Urinary bladder (tissue), 4 donors: Measurements from ENCODE around the gene ABCF1. TPM values are rescaled to one million over a fixed set of nuclear protein-coding genes. Genes with fewer than 3 reads are reported as not detected.
A peak's percentile ranks its signal among the peaks of the same experiment; 100 is the strongest.
"Not testable (repeated sequence)": the region's sequence is repeated elsewhere in the genome, so short reads cannot be mapped to it uniquely, and the experiment has no call there.

ENCODE experiments used
- DNase-seq: peaks from one replicate; pipeline ENCODE4 v3.0.0-alpha.2; 2015; ENCODE audit errors: extremely low spot score
- H3K27ac ChIP-seq: one replicate; pipeline ENCODE4 v1.5.1; 2013; ENCODE audit warnings: low read depth, mild to moderate bottlenecking, moderate library complexity
- H3K36me3 ChIP-seq: one replicate; pipeline ENCODE4 v1.6.1; 2013; ENCODE audit warnings: mild to moderate bottlenecking, moderate library complexity; ENCODE audit not compliant: insufficient read depth
- H3K4me1 ChIP-seq: one replicate; pipeline ENCODE4 v1.6.1; 2013; ENCODE audit warnings: mild to moderate bottlenecking, moderate library complexity; ENCODE audit not compliant: insufficient read depth
- H3K4me3 ChIP-seq: one replicate; pipeline ENCODE4 v1.5.1; 2013; ENCODE audit warnings: low read depth, low read length
- WGBS: extraction: QIAGEN DNeasy Blood & Tissue Kit; methylation state at CpG from one replicate; pipeline ENCODE4 v1.1.7; 2013; 5-methylcytosine and 5-hydroxymethylcytosine counted together
- polyA plus RNA-seq: library from polyadenylated mRNA; stranded (reverse); fragments of 200-250 nt; gene quantifications from one replicate; pipeline ENCODE4 v1.2.3, GENCODE V29; 2013
- total RNA-seq: library from RNA; depleted of rRNA; stranded (reverse); fragments of >200 nt; gene quantifications from one replicate; pipeline ENCODE4 v1.2.3, GENCODE V29; 2014
- donor health status: healthy with polysubstance abuse.
- donor health status: healthy.

The ABCF1 gene
- total and polyA plus RNA-seq, 2 donors: 16.0 to 42.8 TPM

GRCh38 chr6:30570740-30571074 lies 535 bp upstream of the ABCF1 start:
- DNase-seq: no peak
- Histone ChIP-seq H3K36me3 (no peaks in the 10 kb centered on the region), H3K27ac (peak overlapping the region; percentile 95), H3K4me3 (peak overlapping the region; percentile 54), H3K4me1 (peaks cover 2% of the 10 kb centered on the region)
- WGBS: 1% methylated on average over 18 of the region's 18 CpGs

DNA sequence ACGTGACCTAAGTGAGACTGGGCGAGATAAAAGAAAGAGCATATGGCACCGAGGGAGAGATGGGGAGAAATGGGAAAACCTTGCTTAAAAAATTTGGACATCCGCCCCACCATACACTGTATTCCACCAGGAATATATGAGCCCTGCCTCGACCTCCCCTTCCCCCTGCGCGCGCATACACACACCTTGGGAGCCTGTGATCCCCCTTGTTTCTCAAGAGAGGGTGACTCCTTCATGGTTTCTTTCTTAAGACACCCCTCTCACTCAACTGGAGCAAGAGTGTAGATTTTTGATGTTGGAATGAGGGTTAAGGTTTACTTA lies 480 bp downstream of the ABCF1 start:
- WGBS: under 1% methylated on average over 8 of the region's 8 CpGs
- no peak overlapping the region for H3K27ac ChIP-seq
- no peak for DNase-seq
- H3K4me3 ChIP-seq: peak overlapping the region; percentile 54
- peaks cover 2% of the 10 kb centered on the region for H3K4me1 ChIP-seq
- no peaks in the 10 kb centered on the region for H3K36me3 ChIP-seq

- no peak for DNase-seq
- Histone ChIP-seq H3K4me3 (peak overlapping the region; percentile 54), H3K4me1 (peaks cover 2% of the 10 kb centered on the region), H3K36me3 (no peaks in the 10 kb centered on the region), H3K27ac (no peak overlapping the region)
These were observed 906 bp downstream of the ABCF1 start for GRCh38 chr6:30572148-30572547.

DNA sequence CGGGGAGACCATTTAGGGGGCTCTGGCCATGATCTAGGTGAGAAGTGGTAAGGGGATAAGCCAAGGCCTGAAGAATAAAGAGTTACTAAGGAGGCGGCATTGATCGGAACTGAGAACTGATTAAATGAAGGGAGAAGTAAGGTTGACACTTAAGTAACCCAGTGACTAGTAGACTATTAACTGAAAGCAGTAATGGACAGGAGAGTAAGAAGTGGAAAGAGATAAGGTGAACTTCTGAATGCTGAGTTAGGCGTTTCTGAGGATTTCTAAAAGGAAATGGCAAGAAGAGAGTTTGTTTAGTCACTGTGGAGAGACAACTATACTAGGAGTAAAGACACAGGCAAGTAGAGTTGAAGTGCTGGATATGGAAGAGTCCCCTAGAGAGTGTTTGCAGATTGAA lies 1.9 kb downstream of the ABCF1 start:
- Histone ChIP-seq H3K36me3 (no peaks in the 10 kb centered on the region), H3K4me1 (peaks cover 2% of the 10 kb centered on the region), H3K27ac (no peak overlapping the region), H3K4me3 (no peak overlapping the region)
- 66% methylated on average over 4 of the region's 4 CpGs for WGBS
- no peak for DNase-seq

DNA sequence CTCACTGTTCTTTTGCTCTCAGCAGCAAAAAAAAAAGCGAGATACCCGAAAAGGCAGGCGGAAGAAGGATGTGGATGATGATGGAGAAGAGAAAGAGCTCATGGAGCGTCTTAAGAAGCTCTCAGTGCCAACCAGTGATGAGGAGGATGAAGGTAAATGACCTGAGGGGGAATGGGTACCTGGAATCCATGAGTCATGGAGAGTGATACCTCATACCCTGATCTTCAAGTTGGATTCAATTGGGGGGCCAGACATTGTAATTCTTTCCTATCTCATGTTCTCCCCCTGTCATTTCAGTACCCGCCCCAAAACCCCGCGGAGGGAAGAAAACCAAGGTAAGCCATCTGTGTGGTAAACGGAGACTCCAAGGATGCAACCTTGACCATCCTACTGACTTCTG lies 6.8 kb downstream of the ABCF1 start:
- no peak overlapping the region for H3K27ac ChIP-seq
- H3K4me3 ChIP-seq: no peak overlapping the region
- peaks cover 5% of the 10 kb centered on the region for H3K36me3 ChIP-seq
- no peaks in the 10 kb centered on the region for H3K4me1 ChIP-seq
- no peak for DNase-seq
- 97% methylated on average over 8 of the region's 8 CpGs for WGBS

GRCh38 chr6:30583921-30584320 lies 12.7 kb downstream of the ABCF1 start:
- Histone ChIP-seq H3K36me3 (peaks cover 24% of the 10 kb centered on the region), H3K27ac (no peak overlapping the region), H3K4me3 (no peak overlapping the region), H3K4me1 (no peaks in the 10 kb centered on the region)
- DNase-seq: no peak
- 93% methylated on average over 5 of the region's 5 CpGs for WGBS

- Histone ChIP-seq H3K4me1 (no peaks in the 10 kb centered on the region), H3K27ac (peak overlapping the region; percentile 40), H3K4me3 (no peak overlapping the region), H3K36me3 (peaks cover 3% of the 10 kb centered on the region)
- DNase-seq: no peak
- WGBS: 90% methylated on average over 15 of the region's 15 CpGs
These were observed 18.6 kb downstream of the ABCF1 start for GRCh38 chr6:30589754-30590358.

DNA sequence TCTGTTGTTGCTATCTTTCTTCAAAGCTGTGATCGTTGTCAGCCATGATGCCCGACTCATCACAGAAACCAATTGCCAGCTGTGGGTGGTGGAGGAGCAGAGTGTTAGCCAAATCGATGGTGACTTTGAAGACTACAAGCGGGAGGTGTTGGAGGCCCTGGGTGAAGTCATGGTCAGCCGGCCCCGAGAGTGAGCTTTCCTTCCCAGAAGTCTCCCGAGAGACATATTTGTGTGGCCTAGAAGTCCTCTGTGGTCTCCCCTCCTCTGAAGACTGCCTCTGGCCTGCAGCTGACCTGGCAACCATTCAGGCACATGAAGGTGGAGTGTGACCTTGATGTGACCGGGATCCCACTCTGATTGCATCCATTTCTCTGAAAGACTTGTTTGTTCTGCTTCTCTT lies 19.3 kb downstream of the ABCF1 start:
- 81% methylated on average over 8 of the region's 8 CpGs for WGBS

GRCh38 chr6:30591008-30591407 lies 19.8 kb downstream of the ABCF1 start:
- 63% methylated on average over 1 of the region's 1 CpG for WGBS
- H3K36me3 ChIP-seq: no peaks in the 10 kb centered on the region
- peak; percentile 84 for DNase-seq
- no peak overlapping the region for H3K4me3 ChIP-seq
- H3K4me1 ChIP-seq: no peaks in the 10 kb centered on the region
- peak overlapping the region; percentile 24 for H3K27ac ChIP-seq

More for the DNA sequence above, 19.3 kb downstream of the ABCF1 start:
- Histone ChIP-seq H3K4me1 (no peaks in the 10 kb centered on the region), H3K36me3 (no peaks in the 10 kb centered on the region), H3K27ac (peak overlapping the region; percentile 40), H3K4me3 (no peak overlapping the region)
- DNase-seq: no peak

- DNase-seq: no peak
- WGBS: 97% methylated on average over 1 of the region's 1 CpG
- Histone ChIP-seq H3K27ac (no peak overlapping the region), H3K4me3 (no peak overlapping the region), H3K36me3 (no peaks in the 10 kb centered on the region), H3K4me1 (no peaks in the 10 kb centered on the region)
These were observed 21.0 kb downstream of the ABCF1 start for GRCh38 chr6:30592287-30592686.

DNA sequence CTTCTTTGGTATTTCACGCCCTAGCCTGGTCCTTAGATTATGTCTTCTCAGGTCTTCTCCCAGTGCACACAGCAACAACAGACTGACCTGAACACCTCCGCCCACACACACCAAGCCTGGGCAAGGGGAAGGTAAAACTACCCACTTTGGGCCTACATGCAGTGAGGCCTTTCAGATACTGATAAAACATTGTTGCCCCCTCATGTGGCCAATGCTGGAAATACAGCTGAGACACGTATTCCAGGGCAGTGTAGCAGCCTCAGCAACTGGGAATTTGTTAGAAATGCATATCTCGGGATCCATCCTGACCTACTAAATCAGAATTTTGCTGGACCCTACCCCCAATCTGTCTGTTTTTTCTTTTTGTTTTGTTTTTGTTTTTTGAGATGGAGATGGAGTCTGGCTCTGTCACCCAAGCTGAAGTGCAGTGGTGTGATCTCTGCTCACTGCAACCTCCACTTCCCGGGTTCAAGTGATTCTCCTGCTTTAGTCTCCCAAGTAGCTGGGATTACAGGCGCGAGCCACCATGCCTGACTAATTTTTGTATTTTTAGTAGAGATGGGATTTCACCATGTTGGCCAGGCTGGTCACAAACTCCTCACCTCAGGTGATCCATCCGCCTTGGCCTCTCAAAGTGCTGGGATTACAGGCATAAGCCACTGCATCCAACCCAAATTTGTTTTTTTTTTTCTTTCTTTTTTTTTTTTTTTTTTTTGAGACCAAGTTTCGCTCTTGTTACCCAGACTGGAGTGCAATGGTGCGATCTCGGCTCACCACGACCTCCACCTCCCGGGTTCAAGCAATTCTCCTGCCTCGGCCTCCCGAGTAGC lies 26.3 kb downstream of the ABCF1 start:
- H3K36me3 ChIP-seq, H3K4me3 ChIP-seq, H3K27ac ChIP-seq, DNase-seq, H3K4me1 ChIP-seq: not testable (repeated sequence)
- 76% methylated on average over 15 of the region's 15 CpGs for WGBS

- Histone ChIP-seq H3K4me1 (no peaks in the 10 kb centered on the region), H3K27ac (no peak overlapping the region), H3K36me3 (peaks cover 11% of the 10 kb centered on the region), H3K4me3 (no peak overlapping the region)
- WGBS: 67% methylated on average over 12 of the region's 12 CpGs
- no peak for DNase-seq
These were observed 27.8 kb downstream of the ABCF1 start for GRCh38 chr6:30598912-30599624.

DNA sequence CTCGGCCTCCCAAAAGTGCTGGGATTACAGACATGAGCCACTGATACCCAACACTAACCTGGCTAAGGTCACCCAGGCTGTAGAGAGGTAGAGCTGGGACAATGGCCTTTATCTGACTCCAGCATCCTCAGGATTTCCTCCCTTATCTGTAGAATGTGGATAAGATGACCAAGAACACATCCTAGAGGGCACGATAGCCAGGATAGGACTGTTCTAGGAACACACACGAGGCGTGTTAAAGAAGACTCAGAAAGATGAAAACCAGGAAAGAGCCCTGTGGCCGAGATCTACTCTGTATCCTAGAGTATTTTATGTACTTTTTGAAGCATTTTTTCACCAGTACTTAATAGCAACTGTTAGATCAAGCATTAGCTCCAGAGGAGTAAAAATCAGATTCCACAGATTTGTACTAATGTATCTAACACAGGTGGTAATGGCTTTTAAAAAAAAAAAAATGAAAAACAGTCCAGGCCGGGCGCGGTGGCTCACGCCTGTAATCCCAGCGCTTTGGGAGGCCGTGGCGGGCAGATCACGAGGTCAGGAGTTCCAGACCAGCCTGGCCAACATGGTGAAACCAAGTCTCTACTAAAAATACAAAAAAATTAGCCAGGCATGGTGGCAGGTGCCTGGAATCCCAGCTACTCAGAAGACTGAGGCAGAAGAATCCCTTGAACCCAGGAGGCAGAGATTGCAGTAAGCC lies 28.5 kb downstream of the ABCF1 start:
- Histone ChIP-seq H3K27ac (no peak overlapping the region), H3K36me3 (peaks cover 17% of the 10 kb centered on the region), H3K4me3 (no peak overlapping the region), H3K4me1 (no peaks in the 10 kb centered on the region)
- 66% methylated on average over 13 of the region's 13 CpGs for WGBS
- no peak for DNase-seq
